AG04450 (cell line): ENCODE measurements around the gene CDH4. TPM values are rescaled to one million over a fixed set of nuclear protein-coding genes. Genes with fewer than 3 reads are reported as not detected.

Experiments used
- CTCF ChIA-PET: fragments of 300-600, 350-600 bp; formaldehyde crosslinking; extraction: SDS; loops from one replicate; lab custom pipeline; 2022; ENCODE audit warnings: antibody characterized with exemption, inconsistent platforms; lab: Charles Lee
- POLR2A ChIA-PET: fragments of 350-600 bp; formaldehyde crosslinking; extraction: SDS; loops from one replicate; lab custom pipeline; 2021; ENCODE audit warnings: antibody characterized with exemption, inconsistent platforms; lab: Yijun Ruan, JAX
- DNase-seq: peaks from one replicate; pipeline ENCODE4 v3.0.0-alpha.2; 2011; ENCODE audit warnings: low read depth, low spot score
- H3K27ac ChIP-seq: one replicate; pipeline ENCODE4 v1.5.1; 2012; ENCODE audit warnings: low read depth, low read length, control low read depth
- H3K27me3 ChIP-seq: one replicate; pipeline ENCODE4 v1.6.0; 2012; ENCODE audit warnings: low read length; ENCODE audit not compliant: control insufficient read depth, insufficient read depth
- H3K4me3 ChIP-seq: 2 replicates; pipeline ENCODE4 v1.5.1; 2011; ENCODE audit warnings: mild to moderate bottlenecking, low read depth, low read length, control low read depth
- H3K9me3 ChIP-seq: 2 replicates; pipeline ENCODE4 v1.5.1; 2012; ENCODE audit warnings: low read length; ENCODE audit not compliant: control insufficient read depth, insufficient read depth
- CTCF ChIP-seq: IDR thresholded peaks from 2 replicates; pipeline ENCODE4 v1.5.1; 2011; ENCODE audit warnings: low read depth, low read length, control low read depth, inconsistent platforms
- polyA plus RNA-seq: library from polyadenylated mRNA; depleted of rRNA; stranded (reverse); fragments of >200 nt; gene quantifications from 2 replicates; pipeline ENCODE4 v1.2.3, GENCODE V29; 2011

The CDH4 gene
- polyA plus RNA-seq, 1 experiment = 1.6 TPM

DNA sequence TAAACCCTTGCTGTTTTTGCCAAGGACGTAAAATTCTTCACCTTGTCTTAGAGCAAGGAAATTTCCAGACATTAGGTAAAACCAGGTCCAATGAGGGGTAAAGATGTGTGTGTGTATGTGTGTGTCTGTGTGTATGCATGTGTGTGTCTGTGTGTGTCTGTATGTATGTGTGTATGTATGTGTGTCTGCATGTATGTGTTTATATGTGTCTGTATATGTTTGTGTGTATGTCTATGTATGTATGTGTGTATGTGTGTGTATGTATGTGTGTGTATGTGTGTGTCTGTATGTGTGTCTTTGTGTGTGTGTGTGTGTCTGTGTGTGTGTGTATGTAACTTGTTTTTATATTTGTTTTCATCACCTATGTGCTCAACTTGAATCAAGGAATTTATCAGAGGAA lies 439.9 kb downstream of the CDH4 start:
- CTCF ChIA-PET = no interaction called here
- Histone ChIP-seq H3K4me3 (no peak overlapping the region), H3K27me3 (no peaks in the 10 kb centered on the region), H3K27ac (no peak overlapping the region), H3K9me3 (no peaks in the 10 kb centered on the region; the same call in 1 of the 2 replicates)
- POLR2A ChIA-PET = interaction anchor here (0.6 kb wide), 1 partner anchor 10 kb away, joined by 3 read pairs; no protein-coding TSS in a partner anchor
- TF ChIP-seq CTCF = no peak
- DNase-seq = no peak

GRCh38 chr20:61692479-61692878 lies 440.4 kb downstream of the CDH4 start:
- Histone ChIP-seq H3K4me3 (no peak overlapping the region), H3K27ac (no peak overlapping the region), H3K9me3 (no peaks in the 10 kb centered on the region; the same call in 1 of the 2 replicates), H3K27me3 (no peaks in the 10 kb centered on the region)
- DNase-seq = no peak
- TF ChIP-seq CTCF = no peak
- ChIA-PET POLR2A (interaction anchor here (0.6 kb wide), 1 partner anchor 11 kb away, joined by 3 read pairs; no protein-coding TSS in a partner anchor), CTCF (no interaction called here)

DNA sequence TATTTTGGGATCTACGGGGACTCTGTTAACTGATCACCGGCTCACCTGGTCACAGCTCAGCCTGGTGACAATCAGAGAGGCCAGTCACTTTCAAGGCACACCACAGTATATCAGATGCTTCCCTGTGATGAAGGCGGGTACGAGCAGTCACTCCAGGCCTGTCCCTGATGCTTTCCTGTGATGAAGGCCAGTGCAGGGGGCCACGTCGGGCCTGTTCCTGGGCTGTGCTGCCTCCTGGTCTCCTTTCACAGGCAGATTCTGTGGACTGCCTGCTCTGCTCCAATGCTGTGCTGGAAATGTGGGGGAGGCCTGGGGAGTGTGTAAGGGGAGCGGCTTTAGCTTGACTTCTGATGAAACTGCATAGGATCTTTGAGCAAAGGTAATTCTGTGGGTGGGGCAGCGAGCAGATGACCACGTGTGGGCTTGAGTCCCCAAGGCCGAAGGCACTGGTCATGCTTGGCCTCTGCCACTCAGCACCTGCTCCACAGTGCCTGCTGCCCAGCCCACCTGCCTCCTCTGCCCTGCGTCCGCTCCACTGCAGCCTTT lies 441.1 kb downstream of the CDH4 start:
- ChIA-PET CTCF (no interaction called here), POLR2A (no interaction called here)
- H3K4me3 ChIP-seq = no peak overlapping the region
- DNase-seq = no peak
- no peak for TF ChIP-seq CTCF
- no peaks in the 10 kb centered on the region for H3K27me3 ChIP-seq
- peaks cover 4% of the 10 kb centered on the region; the same call in 1 of the 2 replicates for H3K9me3 ChIP-seq
- no peak overlapping the region for H3K27ac ChIP-seq

DNA sequence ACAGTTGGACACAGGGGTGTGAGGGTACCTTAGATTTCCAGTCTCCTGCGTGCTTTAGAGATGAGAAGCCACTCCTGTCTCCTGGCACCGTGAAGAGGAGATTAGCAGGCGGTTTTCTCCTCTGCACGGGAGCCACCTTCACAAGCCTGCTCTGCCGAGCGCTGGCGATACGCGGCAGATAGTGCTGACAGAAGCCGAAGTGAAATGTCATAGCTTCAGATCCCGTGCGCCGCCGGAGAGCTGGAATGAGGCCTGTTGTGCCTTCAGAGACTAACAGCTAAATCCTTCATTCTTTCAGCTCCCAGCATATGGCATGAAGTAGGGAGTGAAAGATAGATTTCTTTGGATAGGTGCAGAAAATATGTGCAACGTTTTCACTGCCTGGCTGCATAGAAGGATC lies 442.6 kb downstream of the CDH4 start:
- Histone ChIP-seq H3K4me3 (no peak overlapping the region), H3K27me3 (no peaks in the 10 kb centered on the region), H3K9me3 (peaks cover 5% of the 10 kb centered on the region; the same call in 1 of the 2 replicates), H3K27ac (no peak overlapping the region)
- ChIA-PET CTCF (no interaction called here), POLR2A (no interaction called here)
- no peak for DNase-seq
- no peak for TF ChIP-seq CTCF

DNA sequence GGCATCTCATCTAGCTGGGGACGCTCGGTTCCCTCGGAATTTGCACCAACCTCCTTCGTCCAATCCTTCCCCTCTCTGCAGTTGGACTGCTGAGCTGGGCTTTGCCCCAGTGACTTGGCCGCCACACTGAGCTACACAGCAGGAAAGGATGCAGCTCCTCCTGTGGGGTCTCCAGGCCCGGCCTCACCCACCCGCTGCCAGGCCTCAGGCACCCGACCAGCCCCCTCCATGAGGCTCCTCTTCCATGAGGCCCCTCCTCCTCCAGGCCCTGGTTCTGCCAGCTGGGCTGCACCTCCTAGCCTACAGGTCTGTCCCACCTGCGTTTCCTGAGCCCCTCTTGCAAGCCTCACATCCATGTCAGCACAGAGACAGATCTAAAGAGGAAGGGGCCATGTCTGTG lies 443.7 kb downstream of the CDH4 start:
- Histone ChIP-seq H3K9me3 (peaks cover 5% of the 10 kb centered on the region; the same call in 1 of the 2 replicates), H3K4me3 (no peak overlapping the region), H3K27ac (no peak overlapping the region), H3K27me3 (no peaks in the 10 kb centered on the region)
- POLR2A ChIA-PET = no interaction called here
- no peak for DNase-seq
- TF ChIP-seq CTCF = no peak
- CTCF ChIA-PET = no interaction called here
